Chondrocyte (in vitro differentiated cells): ENCODE data around the gene FBXW5. TPM values are rescaled to one million over a fixed set of nuclear protein-coding genes. Genes with fewer than 3 reads are reported as not detected.

Experiments used
- DNase-seq: peaks from one replicate; pipeline ENCODE4 v3.0.0; 2021; ENCODE audit warnings: mixed read lengths, low spot score
- H3K27ac Mint-ChIP-seq: one replicate; pipeline ENCODE4 v1.8.0; 2021; ENCODE audit warnings: mild to moderate bottlenecking, moderate library complexity, mixed read lengths; ENCODE audit not compliant: unreplicated experiment
- H3K27me3 Mint-ChIP-seq: 2 replicates; pipeline ENCODE4 v1.8.0; 2021; ENCODE audit warnings: low read depth, mixed read lengths
- H3K36me3 Mint-ChIP-seq: 2 replicates; pipeline ENCODE4 v1.8.0; 2021; ENCODE audit warnings: low read depth, mixed read lengths
- H3K4me1 Mint-ChIP-seq: 2 replicates; pipeline ENCODE4 v1.8.0; 2021; ENCODE audit warnings: low read depth, mild to moderate bottlenecking, mixed read lengths
- H3K4me3 Mint-ChIP-seq: one replicate; pipeline ENCODE4 v1.8.0; 2021; ENCODE audit warnings: mild to moderate bottlenecking, moderate library complexity, mixed read lengths; ENCODE audit not compliant: unreplicated experiment
- H3K9me3 Mint-ChIP-seq: 2 replicates; pipeline ENCODE4 v1.8.0; 2021; ENCODE audit warnings: low read depth, mixed read lengths
- total RNA-seq: library from RNA; stranded (reverse); gene quantifications from 3 replicates; pipeline ENCODE4 v1.2.1, GENCODE V29; 2021
- TF ChIP-seq, protein P1 (sequence below): fragments of 200-600 bp; sonication (generic); IDR thresholded peaks from 2 replicates; pipeline ENCODE4 v1.5.0; 2021; ENCODE audit warnings: antibody characterized with exemption, mild to moderate bottlenecking, moderate library complexity

Gene FBXW5
- total RNA-seq, 1 donor from 2014 or later = 87.5 TPM

- Mint-ChIP-seq H3K27ac (peak overlapping the region; percentile 73), H3K4me1 (peaks cover 6% of the 10 kb centered on the region), H3K27me3 (peaks cover 2% of the 10 kb centered on the region), H3K9me3 (no peaks in the 10 kb centered on the region), H3K36me3 (no peaks in the 10 kb centered on the region), H3K4me3 (peak overlapping the region; percentile 74)
- TF ChIP-seq, protein P1, sequence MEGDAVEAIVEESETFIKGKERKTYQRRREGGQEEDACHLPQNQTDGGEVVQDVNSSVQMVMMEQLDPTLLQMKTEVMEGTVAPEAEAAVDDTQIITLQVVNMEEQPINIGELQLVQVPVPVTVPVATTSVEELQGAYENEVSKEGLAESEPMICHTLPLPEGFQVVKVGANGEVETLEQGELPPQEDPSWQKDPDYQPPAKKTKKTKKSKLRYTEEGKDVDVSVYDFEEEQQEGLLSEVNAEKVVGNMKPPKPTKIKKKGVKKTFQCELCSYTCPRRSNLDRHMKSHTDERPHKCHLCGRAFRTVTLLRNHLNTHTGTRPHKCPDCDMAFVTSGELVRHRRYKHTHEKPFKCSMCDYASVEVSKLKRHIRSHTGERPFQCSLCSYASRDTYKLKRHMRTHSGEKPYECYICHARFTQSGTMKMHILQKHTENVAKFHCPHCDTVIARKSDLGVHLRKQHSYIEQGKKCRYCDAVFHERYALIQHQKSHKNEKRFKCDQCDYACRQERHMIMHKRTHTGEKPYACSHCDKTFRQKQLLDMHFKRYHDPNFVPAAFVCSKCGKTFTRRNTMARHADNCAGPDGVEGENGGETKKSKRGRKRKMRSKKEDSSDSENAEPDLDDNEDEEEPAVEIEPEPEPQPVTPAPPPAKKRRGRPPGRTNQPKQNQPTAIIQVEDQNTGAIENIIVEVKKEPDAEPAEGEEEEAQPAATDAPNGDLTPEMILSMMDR = peak; percentile 27
- no peak for DNase-seq
These were observed 5.5 kb upstream of the FBXW5 start for GRCh38 chr9:136949817-136950655.

- Mint-ChIP-seq H3K27ac (peak overlapping the region; percentile 73), H3K36me3 (no peaks in the 10 kb centered on the region), H3K27me3 (no peaks in the 10 kb centered on the region), H3K4me3 (peak overlapping the region; percentile 74), H3K4me1 (peaks cover 9% of the 10 kb centered on the region), H3K9me3 (no peaks in the 10 kb centered on the region)
- TF ChIP-seq, protein P1 = no peak
- DNase-seq = no peak
These were observed 4.8 kb upstream of the FBXW5 start for GRCh38 chr9:136949239-136949816.

GRCh38 chr9:136947955-136948510 is 3.5 kb upstream of the FBXW5 start:
- DNase-seq = no peak
- Mint-ChIP-seq H3K4me3 (no peak overlapping the region), H3K36me3 (no peaks in the 10 kb centered on the region), H3K27me3 (no peaks in the 10 kb centered on the region), H3K4me1 (peaks cover 12% of the 10 kb centered on the region), H3K9me3 (no peaks in the 10 kb centered on the region), H3K27ac (no peak overlapping the region)
- TF ChIP-seq, protein P1 = peak; percentile 71

- Mint-ChIP-seq H3K36me3 (no peaks in the 10 kb centered on the region), H3K27ac (no peak overlapping the region), H3K9me3 (no peaks in the 10 kb centered on the region), H3K4me3 (no peak overlapping the region), H3K4me1 (peaks cover 12% of the 10 kb centered on the region), H3K27me3 (no peaks in the 10 kb centered on the region)
- no peak for DNase-seq
- TF ChIP-seq, protein P1 = no peak
These were observed 2.7 kb upstream of the FBXW5 start for GRCh38 chr9:136947028-136947891.
